SKM-1 treated with dmso at 0.1 percent for 144 hours (cell line): Measurements from ENCODE around the gene PITPNC1.
"Not testable (repeated sequence)": the region's sequence is repeated elsewhere in the genome, so short reads cannot be mapped to it uniquely, and the experiment has no call there.

Source experiments
- DNase-seq: peaks from one replicate; lab custom pipeline; 2025; ENCODE audit not compliant: unreplicated experiment; lab: John Stamatoyannopoulos, UW

The PITPNC1 gene

GRCh38 chr17:67376737-67377487 lies at the start of gene PITPNC1:
Gene PITPNC1, plus strand, starts transcription at chr17:67377281.
- peak; percentile 71 for DNase-seq

- no peak for DNase-seq
Measured at GRCh38 chr17:67328026-67328425, 49.1 kb upstream of the PITPNC1 start.

GRCh38 chr17:67331381-67332161 lies 45.5 kb upstream of the PITPNC1 start:
- DNase-seq: not testable (repeated sequence)

- DNase-seq: not testable (repeated sequence)
Measured at GRCh38 chr17:67332162-67332508, 44.9 kb upstream of the PITPNC1 start.

- DNase-seq: no peak
Measured at GRCh38 chr17:67335245-67335835, 41.7 kb upstream of the PITPNC1 start.

- no peak for DNase-seq
Measured at GRCh38 chr17:67336859-67337258, 40.2 kb upstream of the PITPNC1 start.

- DNase-seq: not testable (repeated sequence)
Measured at GRCh38 chr17:67338353-67338752, 38.7 kb upstream of the PITPNC1 start.

- no peak for DNase-seq
Measured at GRCh38 chr17:67343237-67343636, 33.8 kb upstream of the PITPNC1 start.

- DNase-seq: no peak
Measured at GRCh38 chr17:67347826-67348225, 29.3 kb upstream of the PITPNC1 start.

GRCh38 chr17:67349420-67349819 lies 27.7 kb upstream of the PITPNC1 start:
- no peak for DNase-seq

- DNase-seq: no peak
Measured at GRCh38 chr17:67353161-67353560, 23.9 kb upstream of the PITPNC1 start.

- peak; percentile 84 for DNase-seq
Measured at GRCh38 chr17:67353929-67354574, 23.0 kb upstream of the PITPNC1 start.

GRCh38 chr17:67358612-67359011 lies 18.5 kb upstream of the PITPNC1 start:
- DNase-seq: no peak

- DNase-seq: no peak
Measured at GRCh38 chr17:67359960-67360791, 16.9 kb upstream of the PITPNC1 start.

- DNase-seq: no peak
Measured at GRCh38 chr17:67360880-67361279, 16.2 kb upstream of the PITPNC1 start.

GRCh38 chr17:67362173-67362572 lies 14.9 kb upstream of the PITPNC1 start:
- no peak for DNase-seq

GRCh38 chr17:67364847-67365737 lies 12.0 kb upstream of the PITPNC1 start:
- no peak for DNase-seq

GRCh38 chr17:67365738-67366192 lies 11.3 kb upstream of the PITPNC1 start:
- DNase-seq: peak; percentile 14
